Measurements from ENCODE around the gene GAS7. TPM values are rescaled to one million over a fixed set of nuclear protein-coding genes. Genes with fewer than 3 reads are reported as not detected.
A peak's percentile ranks its signal among the peaks of the same experiment; 100 is the strongest.

Gene GAS7
- total and polyA plus RNA-seq, 4 donors: 9.0 to 112 (median 46.1) TPM

DNA sequence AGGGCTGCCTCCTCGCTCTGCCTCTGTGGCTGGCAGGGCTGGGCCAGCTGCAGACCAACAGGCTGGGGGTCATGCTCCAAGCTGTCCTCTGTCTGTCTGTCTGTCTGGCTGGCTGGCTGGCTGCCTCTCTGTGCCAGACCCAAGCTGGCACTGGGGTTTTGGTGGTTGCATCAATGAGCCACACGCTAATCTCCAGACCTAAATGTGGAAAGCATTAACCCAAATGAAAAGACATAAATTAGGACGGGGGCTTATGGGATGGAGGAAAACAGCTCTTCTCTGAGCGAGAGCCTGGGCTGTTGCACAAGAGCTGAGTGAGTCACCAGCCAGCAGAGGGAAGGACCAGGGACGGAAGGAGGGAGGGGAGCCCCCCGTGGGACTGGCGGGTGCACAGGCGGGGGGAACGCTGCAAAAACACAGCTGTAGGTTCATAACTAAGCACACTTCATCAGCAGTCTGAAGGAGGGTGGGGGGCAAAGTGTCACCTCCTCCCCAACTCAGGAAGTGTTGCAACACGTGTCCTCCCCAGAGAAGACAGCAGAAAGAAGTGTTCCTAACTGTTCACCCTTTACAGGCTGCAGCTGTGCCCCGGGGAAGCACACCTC is 83.4 kb downstream of the GAS7 start:
- H3K4me3 ChIP-seq: no peak overlapping the region
- peaks cover 0 to 57% (median 17%) of the 10 kb centered on the region in 5 donors for H3K4me1 ChIP-seq (ENCODE audit: control insufficient read depth in 5 of 5, insufficient read depth in 5 of 5, low read length in 5 of 5)
- H3K9ac ChIP-seq (ENCODE audit: insufficient read depth in 1 of 2, low read length in 2 of 2): peak overlapping the region; percentile 48 to 73

GRCh38 chr17:10112962-10113361 is 85.4 kb downstream of the GAS7 start:
- no peak for DNase-seq
- Histone ChIP-seq H3K4me3 (no peak overlapping the region), H3K4me1 (ENCODE audit: control insufficient read depth in 5 of 5, insufficient read depth in 5 of 5, low read length in 5 of 5) (peaks cover 0 to 50% (median 11%) of the 10 kb centered on the region in 5 donors), H3K9ac (ENCODE audit: insufficient read depth in 1 of 2, low read length in 2 of 2) (peak overlapping the region in 1 of 2 donors; percentile 55), H3K36me3 (ENCODE audit: control insufficient read depth in 4 of 4, insufficient read depth in 4 of 4, low read length in 4 of 4) (no peaks in the 10 kb centered on the region), H3K27me3 (ENCODE audit: control insufficient read depth in 3 of 3, insufficient read depth in 3 of 3, low read length in 2 of 3) (no peaks in the 10 kb centered on the region), H3K27ac (ENCODE audit: low read depth in 1 of 2, low read length in 1 of 2) (peak overlapping the region in 1 of 2 donors; percentile 42), H3K9me3 (ENCODE audit: control insufficient read depth in 4 of 4, insufficient read depth in 3 of 4, low read length in 3 of 4) (peaks cover 0 to 1% (median 0%) of the 10 kb centered on the region in 4 donors)
- TF ChIP-seq, protein P1, sequence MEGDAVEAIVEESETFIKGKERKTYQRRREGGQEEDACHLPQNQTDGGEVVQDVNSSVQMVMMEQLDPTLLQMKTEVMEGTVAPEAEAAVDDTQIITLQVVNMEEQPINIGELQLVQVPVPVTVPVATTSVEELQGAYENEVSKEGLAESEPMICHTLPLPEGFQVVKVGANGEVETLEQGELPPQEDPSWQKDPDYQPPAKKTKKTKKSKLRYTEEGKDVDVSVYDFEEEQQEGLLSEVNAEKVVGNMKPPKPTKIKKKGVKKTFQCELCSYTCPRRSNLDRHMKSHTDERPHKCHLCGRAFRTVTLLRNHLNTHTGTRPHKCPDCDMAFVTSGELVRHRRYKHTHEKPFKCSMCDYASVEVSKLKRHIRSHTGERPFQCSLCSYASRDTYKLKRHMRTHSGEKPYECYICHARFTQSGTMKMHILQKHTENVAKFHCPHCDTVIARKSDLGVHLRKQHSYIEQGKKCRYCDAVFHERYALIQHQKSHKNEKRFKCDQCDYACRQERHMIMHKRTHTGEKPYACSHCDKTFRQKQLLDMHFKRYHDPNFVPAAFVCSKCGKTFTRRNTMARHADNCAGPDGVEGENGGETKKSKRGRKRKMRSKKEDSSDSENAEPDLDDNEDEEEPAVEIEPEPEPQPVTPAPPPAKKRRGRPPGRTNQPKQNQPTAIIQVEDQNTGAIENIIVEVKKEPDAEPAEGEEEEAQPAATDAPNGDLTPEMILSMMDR (IDR thresholded peaks at IDR 0.05; ENCODE audit: control extremely low read depth, extremely low read depth): no peak
- ATAC-seq (ENCODE audit: insufficient read depth, low FRiP score): no peak
- 68 to 86% methylated on average over 4 of the region's 4 CpGs for WGBS, 2 donors

More for the DNA sequence above, 83.4 kb downstream of the GAS7 start:
- WGBS, 2 donors: 8 to 13% methylated on average over 11 of the region's 11 CpGs
- Histone ChIP-seq H3K27me3 (ENCODE audit: control insufficient read depth in 3 of 3, insufficient read depth in 3 of 3, low read length in 2 of 3) (no peaks in the 10 kb centered on the region), H3K36me3 (ENCODE audit: control insufficient read depth in 4 of 4, insufficient read depth in 4 of 4, low read length in 4 of 4) (no peaks in the 10 kb centered on the region), H3K27ac (ENCODE audit: low read depth in 1 of 2, low read length in 1 of 2) (peak overlapping the region; percentile 85 to 88), H3K9me3 (ENCODE audit: control insufficient read depth in 4 of 4, insufficient read depth in 3 of 4, low read length in 3 of 4) (peaks cover 0 to 1% (median 0%) of the 10 kb centered on the region in 4 donors)
- peak; percentile 98 to 99 (median 99) for DNase-seq
- TF ChIP-seq, protein P1 (IDR thresholded peaks at IDR 0.05; ENCODE audit: control extremely low read depth, extremely low read depth): no peak
- ATAC-seq (ENCODE audit: insufficient read depth, low FRiP score): peak; percentile 82

DNA sequence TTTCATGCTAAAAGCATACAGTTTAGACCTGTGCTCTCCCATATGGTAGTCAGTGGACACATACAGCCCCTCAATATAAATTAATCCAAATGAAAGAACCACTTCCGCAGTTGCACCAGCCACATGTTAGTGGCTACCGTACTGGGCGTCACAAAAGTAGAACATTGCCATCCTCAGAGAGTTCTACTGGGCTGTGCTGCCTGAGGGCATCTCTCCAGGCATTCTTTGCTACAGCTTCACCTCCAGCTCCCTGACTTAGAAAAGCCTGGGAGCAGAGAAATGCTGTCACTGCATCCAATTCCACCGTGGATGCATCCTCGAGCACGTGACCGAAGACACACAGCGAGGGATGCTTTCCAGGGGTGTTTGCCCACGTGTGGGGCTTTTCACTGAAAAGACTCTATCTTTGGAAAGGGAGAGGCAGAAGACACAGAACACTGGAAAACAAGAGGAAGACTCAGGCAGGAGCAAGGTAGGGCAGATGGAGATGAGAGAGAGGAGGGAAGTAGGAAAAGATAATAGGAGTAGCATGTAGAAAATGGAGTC is 86.4 kb downstream of the GAS7 start:
- Histone ChIP-seq H3K27ac (ENCODE audit: low read depth in 1 of 2, low read length in 1 of 2) (no peak overlapping the region), H3K9ac (ENCODE audit: insufficient read depth in 1 of 2, low read length in 2 of 2) (no peak overlapping the region), H3K9me3 (ENCODE audit: control insufficient read depth in 4 of 4, insufficient read depth in 3 of 4, low read length in 3 of 4) (peaks cover 0 to 8% (median 0%) of the 10 kb centered on the region in 4 donors), H3K4me3 (no peak overlapping the region), H3K27me3 (ENCODE audit: control insufficient read depth in 3 of 3, insufficient read depth in 3 of 3, low read length in 2 of 3) (no peaks in the 10 kb centered on the region), H3K36me3 (ENCODE audit: control insufficient read depth in 4 of 4, insufficient read depth in 4 of 4, low read length in 4 of 4) (no peaks in the 10 kb centered on the region), H3K4me1 (ENCODE audit: control insufficient read depth in 5 of 5, insufficient read depth in 5 of 5, low read length in 5 of 5) (peaks cover 0 to 40% (median 9%) of the 10 kb centered on the region in 5 donors)
- DNase-seq (no peak), ATAC-seq (ENCODE audit: insufficient read depth, low FRiP score) (no peak)
- TF ChIP-seq, protein P1 (IDR thresholded peaks at IDR 0.05; ENCODE audit: control extremely low read depth, extremely low read depth): no peak
- 89 to 93% methylated on average over 9 of the region's 9 CpGs for WGBS, 2 donors
